ENCODE results near the gene PARD3B. TPM values are rescaled to one million over a fixed set of nuclear protein-coding genes. Genes with fewer than 3 reads are reported as not detected.

PARD3B gene
- total and polyA plus RNA-seq, 2 donors (not counting 1 experiment from before 2014, with no cell fraction given) = 7.4 to 20.6 TPM

DNA sequence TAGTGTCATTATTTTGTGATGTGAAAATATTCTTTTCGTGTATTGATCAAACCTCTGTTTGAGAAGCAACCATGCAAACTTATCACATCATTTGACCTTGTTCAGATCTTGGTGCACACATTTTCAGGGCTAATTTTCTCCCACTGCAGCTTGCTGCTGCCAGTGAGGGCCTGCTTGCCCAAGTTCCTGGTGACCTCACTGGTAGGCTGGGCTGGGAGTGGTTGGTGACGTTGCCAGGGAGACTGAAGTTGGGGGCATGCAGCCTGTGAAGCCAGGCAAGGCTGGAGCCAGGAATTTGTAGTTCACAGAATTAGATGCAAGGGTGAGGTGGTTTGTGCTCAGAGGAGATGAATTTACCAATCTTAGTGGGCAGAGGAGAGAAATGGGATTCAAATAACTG, 38.5 kb downstream of the PARD3B start:
- no peak overlapping the region for H3K4me2 ChIP-seq (ENCODE audit: extremely low read depth, insufficient read depth, low read length)
- H3K9me3 ChIP-seq (ENCODE audit: control insufficient read depth, insufficient read depth, low read depth, low read length) = no peaks in the 10 kb centered on the region
- no peaks in the 10 kb centered on the region for H3K79me2 ChIP-seq (ENCODE audit: control insufficient read depth, insufficient read depth, low read length)
- DNase-seq (ENCODE audit: low read depth in 2 of 2) = no peak
- H2AFZ ChIP-seq (ENCODE audit: low read length) = no peak overlapping the region
- H3K27ac ChIP-seq (ENCODE audit: insufficient read depth, low read length) = no peak overlapping the region
- no peaks in the 10 kb centered on the region for H4K20me1 ChIP-seq (ENCODE audit: control insufficient read depth, extremely low read depth, insufficient read depth, low read length)
- H3K36me3 ChIP-seq (ENCODE audit: control insufficient read depth, insufficient read depth, low read length) = no peaks in the 10 kb centered on the region
- no peaks in the 10 kb centered on the region for H3K27me3 ChIP-seq (ENCODE audit: control insufficient read depth, insufficient read depth, low read length)
- no peak for TF ChIP-seq EZH2 (IDR thresholded peaks at IDR 0.05; ENCODE audit: low read length, missing control alignments)
- TF ChIP-seq CTCF (conservative IDR thresholded peaks at IDR 0.05 in 1 of 2, IDR thresholded peaks at IDR 0.05 in 1 of 2; ENCODE audit: low read depth in 1 of 2, low read length in 2 of 2) = no peak
- no peaks in the 10 kb centered on the region for H3K4me1 ChIP-seq (ENCODE audit: control insufficient read depth, extremely low read depth, insufficient read depth, low read length)
- no peak overlapping the region for H3K9ac ChIP-seq (ENCODE audit: insufficient read depth, low read length)
- H3K4me3 ChIP-seq (replicated peaks in 1 of 4; ENCODE audit: control extremely low read depth in 1 of 4, insufficient read depth in 1 of 4, low read depth in 3 of 4, low read length in 4 of 4) = no peak overlapping the region

GRCh38 chr2:204585930-204586329, 40.7 kb downstream of the PARD3B start:
- H3K79me2 ChIP-seq (ENCODE audit: control insufficient read depth, insufficient read depth, low read length) = no peaks in the 10 kb centered on the region
- DNase-seq (ENCODE audit: low read depth in 2 of 2) = no peak
- H3K4me3 ChIP-seq (replicated peaks in 1 of 4; ENCODE audit: control extremely low read depth in 1 of 4, insufficient read depth in 1 of 4, low read depth in 3 of 4, low read length in 4 of 4) = no peak overlapping the region

DNA sequence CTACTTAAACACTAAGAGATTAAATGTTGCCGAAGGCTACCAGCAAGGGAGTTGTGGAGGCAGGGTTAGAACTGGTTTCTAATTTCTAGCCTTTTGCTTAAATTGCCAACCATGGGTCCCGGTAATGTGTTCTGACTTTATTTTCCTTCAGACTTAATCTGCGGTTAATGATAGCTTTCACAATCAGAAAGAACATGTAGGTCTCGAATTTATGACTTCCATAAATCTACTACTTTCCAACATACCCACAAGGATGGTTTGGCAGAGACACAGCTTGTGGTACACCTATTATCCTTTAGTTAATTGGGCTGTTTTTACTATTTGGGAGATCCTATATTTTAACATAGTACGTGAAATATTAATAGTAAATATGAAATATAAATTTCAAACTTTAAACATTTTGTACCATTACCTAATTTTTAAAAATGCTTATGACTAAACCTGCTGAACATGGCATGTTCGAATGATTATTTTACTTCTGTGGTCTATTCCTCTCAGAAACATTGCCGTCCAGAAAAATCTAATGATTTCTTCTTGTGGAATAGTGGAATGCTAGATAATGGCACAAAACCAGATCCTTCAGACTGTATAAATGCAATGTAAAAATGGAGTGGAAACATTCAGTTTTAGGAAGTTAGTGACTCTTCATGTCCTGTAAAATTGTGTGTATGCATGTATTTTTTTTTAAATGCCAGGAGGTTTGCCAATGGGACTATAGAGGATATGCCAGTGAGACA, 41.3 kb downstream of the PARD3B start:
- peak in 1 of 2 donors; percentile 70 for DNase-seq (ENCODE audit: low read depth in 2 of 2)
- H3K27me3 ChIP-seq (ENCODE audit: control insufficient read depth, insufficient read depth, low read length) = no peaks in the 10 kb centered on the region
- H3K27ac ChIP-seq (ENCODE audit: insufficient read depth, low read length) = no peak overlapping the region
- no peak overlapping the region for H2AFZ ChIP-seq (ENCODE audit: low read length)
- no peaks in the 10 kb centered on the region for H3K36me3 ChIP-seq (ENCODE audit: control insufficient read depth, insufficient read depth, low read length)
- no peak overlapping the region for H3K4me3 ChIP-seq (replicated peaks in 1 of 4; ENCODE audit: control extremely low read depth in 1 of 4, insufficient read depth in 1 of 4, low read depth in 3 of 4, low read length in 4 of 4)
- no peak overlapping the region for H3K4me2 ChIP-seq (ENCODE audit: extremely low read depth, insufficient read depth, low read length)
- H3K9me3 ChIP-seq (ENCODE audit: control insufficient read depth, insufficient read depth, low read depth, low read length) = no peaks in the 10 kb centered on the region
- H3K79me2 ChIP-seq (ENCODE audit: control insufficient read depth, insufficient read depth, low read length) = no peaks in the 10 kb centered on the region
- H4K20me1 ChIP-seq (ENCODE audit: control insufficient read depth, extremely low read depth, insufficient read depth, low read length) = no peaks in the 10 kb centered on the region
- no peak overlapping the region for H3K9ac ChIP-seq (ENCODE audit: insufficient read depth, low read length)
- no peaks in the 10 kb centered on the region for H3K4me1 ChIP-seq (ENCODE audit: control insufficient read depth, extremely low read depth, insufficient read depth, low read length)
- no peak for TF ChIP-seq EZH2 (IDR thresholded peaks at IDR 0.05; ENCODE audit: low read length, missing control alignments)
- no peak for TF ChIP-seq CTCF (conservative IDR thresholded peaks at IDR 0.05 in 1 of 2, IDR thresholded peaks at IDR 0.05 in 1 of 2; ENCODE audit: low read depth in 1 of 2, low read length in 2 of 2)

More at GRCh38 chr2:204585930-204586329, 40.7 kb downstream of the PARD3B start:
- no peaks in the 10 kb centered on the region for H3K36me3 ChIP-seq (ENCODE audit: control insufficient read depth, insufficient read depth, low read length)
- H3K4me1 ChIP-seq (ENCODE audit: control insufficient read depth, extremely low read depth, insufficient read depth, low read length) = no peaks in the 10 kb centered on the region
- H3K9me3 ChIP-seq (ENCODE audit: control insufficient read depth, insufficient read depth, low read depth, low read length) = no peaks in the 10 kb centered on the region
- no peak overlapping the region for H3K27ac ChIP-seq (ENCODE audit: insufficient read depth, low read length)
- H2AFZ ChIP-seq (ENCODE audit: low read length) = no peak overlapping the region
- no peaks in the 10 kb centered on the region for H4K20me1 ChIP-seq (ENCODE audit: control insufficient read depth, extremely low read depth, insufficient read depth, low read length)
- H3K27me3 ChIP-seq (ENCODE audit: control insufficient read depth, insufficient read depth, low read length) = no peaks in the 10 kb centered on the region
- TF ChIP-seq CTCF (conservative IDR thresholded peaks at IDR 0.05 in 1 of 2, IDR thresholded peaks at IDR 0.05 in 1 of 2; ENCODE audit: low read depth in 1 of 2, low read length in 2 of 2) (no peak), EZH2 (IDR thresholded peaks at IDR 0.05; ENCODE audit: low read length, missing control alignments) (no peak)
- H3K4me2 ChIP-seq (ENCODE audit: extremely low read depth, insufficient read depth, low read length) = no peak overlapping the region
- no peak overlapping the region for H3K9ac ChIP-seq (ENCODE audit: insufficient read depth, low read length)

Measured in fibroblast of lung (primary cell).